Measurements from ENCODE around the gene GRID2. TPM values are rescaled to one million over a fixed set of nuclear protein-coding genes. Genes with fewer than 3 reads are reported as not detected.

Gene GRID2
- total and polyA plus RNA-seq, 2 of the 4 experiments (the other 2 are of a cell fraction) = under 0.01 TPM; not detected in 1

DNA sequence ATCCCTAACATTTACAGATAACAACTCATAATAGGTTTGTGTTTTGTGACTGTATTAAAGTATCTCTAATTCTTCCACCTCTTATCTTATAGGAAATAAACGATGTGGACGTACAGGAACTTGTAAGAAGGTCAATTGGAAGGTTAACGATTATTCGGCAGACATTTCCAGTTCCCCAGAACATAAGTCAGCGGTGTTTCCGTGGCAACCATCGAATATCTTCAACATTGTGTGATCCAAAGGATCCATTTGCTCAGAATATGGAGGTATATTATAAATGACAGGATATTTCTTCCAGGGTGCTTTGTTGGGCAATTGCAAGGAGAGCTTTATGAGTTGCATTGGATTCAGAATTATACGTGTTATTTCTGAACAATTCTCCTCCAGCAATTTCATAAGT is 912.9 kb downstream of the GRID2 start:
- Histone ChIP-seq H2AK5ac (ENCODE audit: low read depth, low read length) (no peak overlapping the region), H2BK20ac (ENCODE audit: low read depth, low read length) (no peak overlapping the region), H3K23ac (ENCODE audit: low read depth, low read length) (no peak overlapping the region), H3K4me1 (ENCODE audit: control insufficient read depth, insufficient read depth, low read length) (no peaks in the 10 kb centered on the region), H3K36me3 (ENCODE audit: control insufficient read depth, insufficient read depth, low read length) (no peaks in the 10 kb centered on the region), H3K79me1 (ENCODE audit: low read depth in 1 of 2, low read length in 2 of 2) (no peaks in the 10 kb centered on the region), H4K5ac (ENCODE audit: low read depth, low read length) (no peak overlapping the region), H3K18ac (ENCODE audit: low read depth, low read length) (no peak overlapping the region), H3K27ac (ENCODE audit: insufficient read depth, low read length) (no peak overlapping the region), H3K9me3 (ENCODE audit: control insufficient read depth, insufficient read depth, low read length) (no peaks in the 10 kb centered on the region), H3K56ac (ENCODE audit: extremely low read depth, insufficient read depth, low read length) (no peak overlapping the region), H4K91ac (ENCODE audit: insufficient read depth, low read depth, low read length) (no peak overlapping the region), H3K4me3 (ENCODE audit: insufficient read depth, low read depth, low read length) (no peak overlapping the region), H4K8ac (ENCODE audit: low read depth in 2 of 2, low read length in 2 of 2) (no peak overlapping the region), H2BK120ac (ENCODE audit: low read depth, low read length) (no peak overlapping the region), H2AFZ (replicated peaks; ENCODE audit: low read length, poor library complexity) (no peak overlapping the region), H3K4me2 (ENCODE audit: low read depth, low read length) (no peak overlapping the region), H2AK9ac (replicated peaks; ENCODE audit: low read depth, low read length, poor library complexity) (no peak overlapping the region), H2BK5ac (ENCODE audit: low read depth, low read length, poor library complexity, severe bottlenecking) (no peak overlapping the region), H3K4ac (ENCODE audit: low read depth, low read length) (no peak overlapping the region), H4K20me1 (ENCODE audit: insufficient read depth, low read length) (no peaks in the 10 kb centered on the region), H2BK15ac (ENCODE audit: low read depth, low read length) (no peak overlapping the region), H3K27me3 (ENCODE audit: control insufficient read depth, insufficient read depth, low read length) (no peaks in the 10 kb centered on the region), H3K14ac (replicated peaks; ENCODE audit: low read depth, low read length) (no peak overlapping the region), H3K9ac (ENCODE audit: low read depth, low read length) (no peak overlapping the region), H3K9me1 (ENCODE audit: insufficient read depth, low read length) (no peaks in the 10 kb centered on the region)
- CTCF ChIA-PET = no interaction called here
- POLR2A ChIA-PET (ENCODE audit: unreplicated experiment) = no interaction called here
- TF ChIP-seq, protein P1, sequence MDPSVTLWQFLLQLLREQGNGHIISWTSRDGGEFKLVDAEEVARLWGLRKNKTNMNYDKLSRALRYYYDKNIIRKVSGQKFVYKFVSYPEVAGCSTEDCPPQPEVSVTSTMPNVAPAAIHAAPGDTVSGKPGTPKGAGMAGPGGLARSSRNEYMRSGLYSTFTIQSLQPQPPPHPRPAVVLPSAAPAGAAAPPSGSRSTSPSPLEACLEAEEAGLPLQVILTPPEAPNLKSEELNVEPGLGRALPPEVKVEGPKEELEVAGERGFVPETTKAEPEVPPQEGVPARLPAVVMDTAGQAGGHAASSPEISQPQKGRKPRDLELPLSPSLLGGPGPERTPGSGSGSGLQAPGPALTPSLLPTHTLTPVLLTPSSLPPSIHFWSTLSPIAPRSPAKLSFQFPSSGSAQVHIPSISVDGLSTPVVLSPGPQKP (IDR thresholded peaks at IDR 0.05; ENCODE audit: borderline replicate concordance, low read depth, low read length) = no peak
- TF ChIP-seq CHD1 (IDR thresholded peaks at IDR 0.05; ENCODE audit: low read depth, low read length) (no peak), POLR2A (IDR thresholded peaks at IDR 0.05; ENCODE audit: low read depth, low read length) (no peak), MAZ (IDR thresholded peaks at IDR 0.05; ENCODE audit: borderline replicate concordance, low read depth, low read length) (no peak), RAD21 (IDR thresholded peaks at IDR 0.05; ENCODE audit: low read length) (no peak), RFX5 (IDR thresholded peaks at IDR 0.05; ENCODE audit: low read depth, low read length) (no peak), MAFK (IDR thresholded peaks at IDR 0.05; ENCODE audit: low read depth, low read length) (no peak), CEBPB (IDR thresholded peaks at IDR 0.05; ENCODE audit: low read depth, low read length) (no peak), RCOR1 (IDR thresholded peaks at IDR 0.05; ENCODE audit: insufficient replicate concordance, low read length) (no peak), MXI1 (IDR thresholded peaks at IDR 0.05; ENCODE audit: borderline replicate concordance, low read depth, low read length) (no peak), FOS (IDR thresholded peaks at IDR 0.05; ENCODE audit: low read depth, low read length) (no peak), NFE2L2 (IDR thresholded peaks at IDR 0.05; ENCODE audit: low read depth, low read length) (no peak), SMC3 (IDR thresholded peaks at IDR 0.05; ENCODE audit: low read depth, low read length) (no peak), BHLHE40 (IDR thresholded peaks at IDR 0.05; ENCODE audit: low read depth, low read length) (no peak)
- TF ChIP-seq, protein P2, sequence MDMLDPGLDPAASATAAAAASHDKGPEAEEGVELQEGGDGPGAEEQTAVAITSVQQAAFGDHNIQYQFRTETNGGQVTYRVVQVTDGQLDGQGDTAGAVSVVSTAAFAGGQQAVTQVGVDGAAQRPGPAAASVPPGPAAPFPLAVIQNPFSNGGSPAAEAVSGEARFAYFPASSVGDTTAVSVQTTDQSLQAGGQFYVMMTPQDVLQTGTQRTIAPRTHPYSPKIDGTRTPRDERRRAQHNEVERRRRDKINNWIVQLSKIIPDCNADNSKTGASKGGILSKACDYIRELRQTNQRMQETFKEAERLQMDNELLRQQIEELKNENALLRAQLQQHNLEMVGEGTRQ (IDR thresholded peaks at IDR 0.05; ENCODE audit: low read depth, low read length) = no peak
- TF ChIP-seq, protein P3, sequence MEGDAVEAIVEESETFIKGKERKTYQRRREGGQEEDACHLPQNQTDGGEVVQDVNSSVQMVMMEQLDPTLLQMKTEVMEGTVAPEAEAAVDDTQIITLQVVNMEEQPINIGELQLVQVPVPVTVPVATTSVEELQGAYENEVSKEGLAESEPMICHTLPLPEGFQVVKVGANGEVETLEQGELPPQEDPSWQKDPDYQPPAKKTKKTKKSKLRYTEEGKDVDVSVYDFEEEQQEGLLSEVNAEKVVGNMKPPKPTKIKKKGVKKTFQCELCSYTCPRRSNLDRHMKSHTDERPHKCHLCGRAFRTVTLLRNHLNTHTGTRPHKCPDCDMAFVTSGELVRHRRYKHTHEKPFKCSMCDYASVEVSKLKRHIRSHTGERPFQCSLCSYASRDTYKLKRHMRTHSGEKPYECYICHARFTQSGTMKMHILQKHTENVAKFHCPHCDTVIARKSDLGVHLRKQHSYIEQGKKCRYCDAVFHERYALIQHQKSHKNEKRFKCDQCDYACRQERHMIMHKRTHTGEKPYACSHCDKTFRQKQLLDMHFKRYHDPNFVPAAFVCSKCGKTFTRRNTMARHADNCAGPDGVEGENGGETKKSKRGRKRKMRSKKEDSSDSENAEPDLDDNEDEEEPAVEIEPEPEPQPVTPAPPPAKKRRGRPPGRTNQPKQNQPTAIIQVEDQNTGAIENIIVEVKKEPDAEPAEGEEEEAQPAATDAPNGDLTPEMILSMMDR (conservative IDR thresholded peaks at IDR 0.05; ENCODE audit: low read depth, low read length) = no peak
- no TSS peak for BruUV-seq (replicated peaks)
- intact Hi-C loops (cut with micrococcal nuclease) (no loop called here), in situ Hi-C loops (cut with MboI; ENCODE audit: low sequenced_read_pairs) (no loop called here), dilution Hi-C loops (cut with HindIII; ENCODE audit: low sequenced_read_pairs, unreplicated experiment) (no loop called here)
- ATAC-seq (ENCODE audit: low read depth) = no peak
- no CpG with 5 or more reads among the region's 8 CpGs for WGBS, 2 experiments (ENCODE audit: extremely low coverage in 2 of 2, insufficient read length in 1 of 2)
- no peak for DNase-seq
